LNCaP clone FGC (cell line): ENCODE data around the gene SH3GL2.

Experiments
- DNase-seq: peaks from one replicate; pipeline ENCODE4 v3.0.0-alpha.2; 2011; ENCODE audit warnings: low read depth
- H3K4me3 ChIP-seq: 2 replicates; pipeline ENCODE4 v1.5.1; 2011; ENCODE audit warnings: mild to moderate bottlenecking, low read depth, low read length, control low read depth
- TF ChIP-seq, protein P1 (sequence below): IDR thresholded peaks from 2 replicates; pipeline ENCODE4 v1.5.1; 2012; ENCODE audit warnings: mild to moderate bottlenecking; ENCODE audit not compliant: control insufficient read depth, insufficient read depth; ENCODE audit errors: extremely low read depth

Gene SH3GL2

DNA sequence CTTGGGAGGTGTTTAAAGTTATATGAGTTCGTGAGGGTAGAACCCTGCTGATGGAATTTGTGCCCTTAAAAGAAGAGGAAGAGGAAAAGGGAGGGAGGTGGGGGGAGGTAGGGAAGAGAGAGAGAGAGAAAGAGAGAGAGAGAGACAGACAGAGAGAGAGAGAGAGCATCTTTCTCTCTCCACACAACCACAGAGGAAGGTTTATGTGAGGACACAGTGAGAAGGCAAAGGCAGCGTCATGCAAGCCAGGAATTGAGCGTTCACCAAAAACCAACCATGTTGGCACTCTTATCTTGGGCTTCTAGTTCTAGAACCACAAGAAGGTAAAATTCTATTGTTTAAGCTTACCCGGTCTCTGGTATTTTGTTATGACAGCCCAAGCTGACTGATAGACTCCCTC, 152.4 kb downstream of the SH3GL2 start:
- DNase-seq = no peak
- TF ChIP-seq, protein P1, sequence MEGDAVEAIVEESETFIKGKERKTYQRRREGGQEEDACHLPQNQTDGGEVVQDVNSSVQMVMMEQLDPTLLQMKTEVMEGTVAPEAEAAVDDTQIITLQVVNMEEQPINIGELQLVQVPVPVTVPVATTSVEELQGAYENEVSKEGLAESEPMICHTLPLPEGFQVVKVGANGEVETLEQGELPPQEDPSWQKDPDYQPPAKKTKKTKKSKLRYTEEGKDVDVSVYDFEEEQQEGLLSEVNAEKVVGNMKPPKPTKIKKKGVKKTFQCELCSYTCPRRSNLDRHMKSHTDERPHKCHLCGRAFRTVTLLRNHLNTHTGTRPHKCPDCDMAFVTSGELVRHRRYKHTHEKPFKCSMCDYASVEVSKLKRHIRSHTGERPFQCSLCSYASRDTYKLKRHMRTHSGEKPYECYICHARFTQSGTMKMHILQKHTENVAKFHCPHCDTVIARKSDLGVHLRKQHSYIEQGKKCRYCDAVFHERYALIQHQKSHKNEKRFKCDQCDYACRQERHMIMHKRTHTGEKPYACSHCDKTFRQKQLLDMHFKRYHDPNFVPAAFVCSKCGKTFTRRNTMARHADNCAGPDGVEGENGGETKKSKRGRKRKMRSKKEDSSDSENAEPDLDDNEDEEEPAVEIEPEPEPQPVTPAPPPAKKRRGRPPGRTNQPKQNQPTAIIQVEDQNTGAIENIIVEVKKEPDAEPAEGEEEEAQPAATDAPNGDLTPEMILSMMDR = no peak
- no peak overlapping the region for H3K4me3 ChIP-seq

- TF ChIP-seq, protein P1 = no peak
- no peak overlapping the region for H3K4me3 ChIP-seq
- no peak for DNase-seq
Measured at GRCh38 chr9:17734674-17735073, 155.8 kb downstream of the SH3GL2 start.

DNA sequence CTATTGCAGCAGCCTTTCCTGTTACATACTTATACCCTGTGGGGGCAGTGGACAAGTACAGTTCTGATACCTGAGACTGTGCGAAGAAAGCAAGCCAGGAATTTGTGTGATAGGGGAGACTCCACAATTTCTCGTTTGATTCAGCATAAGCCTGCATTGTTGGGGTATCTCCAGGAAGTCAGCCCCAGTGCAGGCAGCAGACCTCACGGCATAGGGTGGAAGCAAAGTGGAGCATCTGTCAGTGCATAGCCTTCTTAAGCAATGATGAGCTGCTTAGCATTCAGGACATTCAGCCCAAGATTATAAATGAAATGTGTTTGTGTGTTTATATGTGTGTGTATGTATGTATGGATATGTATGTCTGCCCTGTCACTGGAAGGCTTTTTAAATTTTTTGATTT, 157.0 kb downstream of the SH3GL2 start:
- DNase-seq = no peak
- H3K4me3 ChIP-seq = no peak overlapping the region
- TF ChIP-seq, protein P1 = no peak

DNA sequence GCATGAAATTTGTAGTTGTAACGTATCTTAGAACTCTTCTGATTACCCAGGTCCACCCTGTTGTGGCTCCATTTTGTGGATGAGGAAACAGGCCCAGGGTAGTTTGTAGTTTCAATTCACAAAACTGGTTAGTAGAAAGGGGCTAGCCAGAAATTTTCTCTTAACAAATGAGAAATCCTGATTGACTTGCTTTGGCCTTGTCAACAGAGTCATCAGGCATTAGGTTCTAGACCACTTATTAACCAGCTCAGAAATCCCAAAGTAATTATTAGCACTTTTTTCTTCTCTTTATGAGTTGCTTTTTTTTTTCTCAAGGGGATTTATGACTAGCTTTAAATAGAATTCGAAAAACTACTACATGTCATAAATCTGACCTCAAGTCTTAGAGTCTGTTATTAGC, 160.2 kb downstream of the SH3GL2 start:
- no peak overlapping the region for H3K4me3 ChIP-seq
- DNase-seq = no peak
- TF ChIP-seq, protein P1 = no peak

DNA sequence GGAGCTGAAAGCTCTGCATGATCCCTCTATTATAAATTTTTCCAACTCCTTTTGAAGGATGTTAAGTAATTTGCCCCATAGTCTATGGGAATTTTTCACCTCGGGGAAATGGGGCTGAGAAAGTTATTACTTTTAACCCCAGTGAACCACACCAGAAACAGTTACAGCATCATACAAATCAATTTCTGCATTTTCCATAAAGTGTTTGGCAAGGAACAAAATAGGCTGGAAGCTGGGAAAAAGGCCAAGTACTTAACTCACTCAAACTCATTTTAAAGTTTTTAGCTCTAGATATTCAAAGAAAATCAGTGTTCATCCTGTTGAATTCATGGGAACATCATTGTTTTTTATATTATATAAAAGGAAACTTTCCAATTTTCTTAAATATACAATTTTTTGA, 160.9 kb downstream of the SH3GL2 start:
- TF ChIP-seq, protein P1 = no peak
- DNase-seq = no peak
- H3K4me3 ChIP-seq = no peak overlapping the region

- no peak for DNase-seq
- TF ChIP-seq, protein P1 = no peak
- no peak overlapping the region for H3K4me3 ChIP-seq
Measured at GRCh38 chr9:17742067-17742466, 163.2 kb downstream of the SH3GL2 start.

- TF ChIP-seq, protein P1 = no peak
- no peak overlapping the region for H3K4me3 ChIP-seq
- DNase-seq = no peak
Measured at GRCh38 chr9:17744786-17745185, 165.9 kb downstream of the SH3GL2 start.
